HUDEP-2 (cell line): ENCODE results near the gene TF.
A peak's percentile ranks its signal among the peaks of the same experiment; 100 is the strongest.
"Not testable (repeated sequence)": the region's sequence is repeated elsewhere in the genome, so short reads cannot be mapped to it uniquely, and the experiment has no call there.

Source experiments
- DNase-seq, 76 experiments: peaks; one replicate each; lab custom pipeline; 2025; ENCODE audit not compliant: unreplicated experiment in 76 of 76; lab: John Stamatoyannopoulos, UW

The TF gene

GRCh38 chr3:133763797-133764683 is 17.8 kb downstream of the TF start:
- no peak for DNase-seq

- no peak for DNase-seq
Observed at GRCh38 chr3:133765256-133765655, 19.1 kb downstream of the TF start.

- no peak for DNase-seq
Observed at GRCh38 chr3:133767607-133768006, 21.4 kb downstream of the TF start.

- no peak for DNase-seq
Observed at GRCh38 chr3:133769536-133769935, 23.3 kb downstream of the TF start.

- DNase-seq: no peak
Observed at GRCh38 chr3:133773732-133774131, 27.5 kb downstream of the TF start.

GRCh38 chr3:133775309-133775708 is 29.1 kb downstream of the TF start:
- DNase-seq: no peak

DNA sequence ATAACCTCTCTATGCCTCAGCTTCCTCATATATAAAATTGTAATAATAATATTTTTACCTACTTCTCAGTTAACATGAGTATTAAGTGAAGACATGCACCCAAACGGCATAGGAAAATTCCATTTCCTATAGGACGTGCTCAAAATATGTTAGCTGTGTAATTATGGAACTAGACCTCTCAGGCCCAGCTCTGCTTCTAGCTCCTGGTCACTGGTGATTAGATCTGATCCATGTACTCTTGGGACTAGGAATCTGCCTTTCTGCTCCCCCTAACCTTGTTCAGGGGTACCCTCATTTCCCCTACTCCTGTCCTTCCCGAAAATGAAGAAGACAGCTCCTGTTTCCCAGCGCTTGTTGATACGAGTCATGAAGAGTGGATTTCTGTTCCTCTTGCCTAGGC is 29.6 kb downstream of the TF start:
- DNase-seq: no peak

- no peak for DNase-seq
Observed at GRCh38 chr3:133776794-133777438, 30.7 kb downstream of the TF start.

DNA sequence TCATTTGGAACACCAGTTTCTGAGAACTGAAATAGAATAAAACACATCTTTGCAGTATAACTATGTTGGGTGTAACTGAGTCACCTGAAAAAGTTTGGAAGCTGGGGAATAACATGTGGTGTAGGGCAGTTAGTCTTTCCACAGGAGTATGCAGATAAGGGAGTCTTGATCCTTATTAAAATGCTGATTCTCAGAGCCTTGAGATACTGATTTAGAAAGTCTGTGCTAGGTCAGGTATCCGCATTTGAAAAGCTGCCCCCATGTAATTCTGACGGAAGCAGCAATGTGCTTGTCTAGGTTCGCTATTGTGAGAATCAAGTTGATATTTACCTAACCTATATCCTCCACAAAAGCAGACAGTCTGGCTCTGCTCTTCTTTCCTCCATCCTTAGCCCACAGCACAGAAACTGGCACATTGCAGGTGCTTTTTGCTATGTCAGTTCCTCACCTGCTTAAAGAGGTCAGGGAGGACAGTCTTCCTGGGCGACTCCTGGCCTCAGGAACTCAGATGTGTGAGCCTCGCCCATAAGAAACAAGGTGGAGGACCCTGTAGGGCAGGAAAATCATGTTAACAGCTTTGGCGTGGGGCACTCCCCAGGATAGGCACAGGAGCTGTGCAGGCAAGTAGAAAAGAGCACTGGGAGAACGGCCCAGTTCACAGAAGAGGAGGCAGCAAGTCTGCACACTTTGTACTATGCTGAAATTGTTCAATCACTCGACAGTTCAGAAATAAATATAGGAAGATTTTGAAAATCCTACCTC is 31.8 kb downstream of the TF start:
- DNase-seq: no peak

DNA sequence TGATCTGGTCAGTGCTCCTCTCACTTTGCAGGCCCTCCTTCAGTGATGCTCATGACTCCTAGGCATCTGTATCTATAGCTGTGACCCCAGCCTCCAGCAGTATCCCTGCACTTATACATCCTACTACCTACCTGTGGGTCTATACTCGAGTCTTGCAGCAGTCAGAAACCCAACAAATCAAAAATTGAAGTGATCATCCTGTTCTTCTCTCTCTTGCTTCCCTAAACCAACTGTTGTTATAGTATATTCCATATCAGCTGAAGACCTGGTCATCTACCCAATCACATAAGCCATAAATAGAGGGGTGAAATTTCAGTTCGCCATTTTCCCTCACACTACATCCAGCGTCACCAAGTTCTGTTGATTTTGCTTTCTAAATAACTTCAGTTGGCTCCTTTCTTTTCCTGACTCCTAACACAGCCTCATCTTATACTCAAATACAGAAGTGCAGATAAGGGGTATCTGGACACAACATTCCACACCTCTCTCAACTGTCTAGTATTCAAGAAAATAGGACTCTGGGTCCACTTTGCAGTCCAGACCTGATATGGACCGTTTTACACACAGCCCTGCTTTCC is 33.5 kb downstream of the TF start:
- DNase-seq: no peak

GRCh38 chr3:133780756-133781155 is 34.6 kb downstream of the TF start:
- DNase-seq: not testable (repeated sequence)

DNA sequence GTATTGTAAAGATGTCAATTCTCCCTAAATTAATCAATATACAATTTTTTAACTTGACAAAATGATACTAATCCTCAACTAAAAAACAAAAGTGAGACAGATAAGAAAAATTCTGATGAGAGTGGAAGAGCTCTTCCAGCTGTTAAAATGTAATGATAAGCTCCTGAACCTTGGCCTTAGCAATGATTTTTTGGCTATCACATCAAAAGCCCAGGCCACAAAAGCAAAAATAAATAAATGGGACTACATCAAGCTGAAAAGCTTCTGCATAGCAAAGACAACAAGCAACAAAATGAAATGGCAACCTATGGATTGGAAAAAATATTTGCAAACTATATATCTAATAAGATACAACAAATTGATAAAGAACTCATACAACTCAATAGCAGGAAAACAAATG is 35.4 kb downstream of the TF start:
- no peak for DNase-seq

- no peak for DNase-seq
Observed at GRCh38 chr3:133782454-133782853, 36.3 kb downstream of the TF start.

DNA sequence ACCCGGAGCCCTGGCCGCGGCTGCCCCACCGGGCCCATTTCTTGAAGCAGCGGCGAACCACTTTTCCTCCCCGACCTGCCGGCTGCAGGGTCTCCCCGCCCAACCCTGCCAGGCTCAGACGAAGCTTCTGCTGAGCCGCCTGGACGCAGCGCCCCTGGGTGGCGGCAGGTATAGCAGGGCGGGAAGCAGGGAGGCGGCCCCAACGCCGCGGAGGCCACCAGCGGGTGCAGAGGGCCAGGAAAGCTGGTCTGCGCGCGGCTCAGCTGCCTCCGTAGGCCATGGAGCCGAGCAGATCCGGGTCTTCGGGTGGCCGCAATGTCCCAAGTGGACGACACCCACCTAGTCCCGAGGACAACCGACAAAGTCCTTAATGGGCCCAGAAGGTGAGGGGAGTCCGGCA is 37.6 kb downstream of the TF start:
- DNase-seq: no peak

GRCh38 chr3:133788024-133788423 is 41.8 kb downstream of the TF start:
- no peak for DNase-seq

GRCh38 chr3:133792171-133792763 is 46.1 kb downstream of the TF start:
- DNase-seq: peak in 1 of 76 experiments; percentile 3

- DNase-seq: no peak
Observed at GRCh38 chr3:133797396-133798105, 51.4 kb downstream of the TF start.

- no peak for DNase-seq
Observed at GRCh38 chr3:133799794-133800585, 53.8 kb downstream of the TF start.

DNA sequence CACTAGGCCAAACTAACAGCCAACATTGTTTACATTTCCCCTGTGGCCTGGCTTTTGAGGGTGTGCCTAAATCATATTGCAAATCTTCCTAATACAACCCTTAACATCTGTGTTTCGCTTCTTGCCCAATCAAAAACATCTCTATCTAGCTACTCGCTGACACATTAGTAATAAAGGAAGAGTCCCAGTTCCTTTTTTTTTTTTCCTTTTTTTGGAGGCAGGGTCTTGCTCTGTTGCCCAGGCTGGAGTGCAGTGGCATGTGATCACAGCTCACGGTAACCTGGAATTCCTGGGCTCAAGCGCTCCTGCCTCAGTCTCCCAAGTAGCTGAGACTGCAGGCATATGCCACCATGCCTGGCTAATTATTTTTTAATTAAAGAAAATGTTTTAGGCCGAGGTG is 57.3 kb downstream of the TF start:
- DNase-seq: no peak
